HEK293 (cell line): ENCODE data around the gene PP2D1.

ENCODE experiments used
- CTCF ChIA-PET: fragments of 350-600 bp; formaldehyde crosslinking; extraction: SDS; loops from one replicate; lab custom pipeline; 2021; ENCODE audit warnings: antibody characterized with exemption; lab: Yijun Ruan, JAX
- POLR2A ChIA-PET: fragments of 300-600 bp; formaldehyde crosslinking; extraction: SDS; loops from one replicate; lab custom pipeline; 2020; ENCODE audit warnings: antibody characterized with exemption, inconsistent platforms; lab: Yijun Ruan, JAX
- H3K27ac ChIP-seq: fragments of 200-500 bp; sonication (Bioruptor generic); 2 replicates; pipeline ENCODE4 v1.5.1; 2014; ENCODE audit warnings: low read depth, low read length, control low read depth, inconsistent platforms; ENCODE audit errors: extremely low read depth
- H3K36me3 ChIP-seq, 2 experiments: fragments of 200-500 bp in 1 of 2; sonication (Bioruptor generic) in 1 of 2; 1 replicate in 1 of 2; 2 replicates in 1 of 2; pipeline ENCODE4 v1.5.1; 2014 to 2017; ENCODE audit warnings: inconsistent platforms in 2 of 2, low read length in 2 of 2; ENCODE audit not compliant: control insufficient read depth in 2 of 2, insufficient read depth in 1 of 2
- H3K4me1 ChIP-seq: fragments of 200-500 bp; sonication (Bioruptor generic); 2 replicates; pipeline ENCODE4 v1.5.1; 2014; ENCODE audit warnings: mild to moderate bottlenecking, low read length, inconsistent platforms; ENCODE audit not compliant: control insufficient read depth, insufficient read depth
- H3K4me3 ChIP-seq: 2 replicates; pipeline ENCODE4 v1.5.1; 2011; ENCODE audit warnings: low read depth, mild to moderate bottlenecking, control low read depth, low read length, moderate library complexity
- H3K9me3 ChIP-seq: fragments of 200-500 bp; sonication (Bioruptor generic); 2 replicates; pipeline ENCODE4 v1.5.1; 2014; ENCODE audit warnings: low read depth, low read length, inconsistent platforms; ENCODE audit not compliant: control insufficient read depth, insufficient read depth
- HOXA7 ChIP-seq: sonication (generic); formaldehyde crosslinking; IDR thresholded peaks from 2 replicates; pipeline ENCODE4 v1.8.1; 2022; ENCODE audit warnings: missing genetic modification reagents, borderline replicate concordance
- KLF8 ChIP-seq: fragments of 450-650 bp; formaldehyde crosslinking; IDR thresholded peaks from 2 replicates; pipeline ENCODE4 v1.5.1; 2016; ENCODE audit warnings: missing biosample characterization, missing genetic modification characterization
- MEIS1 ChIP-seq: sonication (generic); formaldehyde crosslinking; IDR thresholded peaks from 2 replicates; pipeline ENCODE4 v1.8.1; 2022; ENCODE audit warnings: missing genetic modification reagents, mild to moderate bottlenecking, borderline replicate concordance
- MZF1 ChIP-seq: fragments of 450-650 bp; formaldehyde crosslinking; IDR thresholded peaks from 2 replicates; pipeline ENCODE4 v1.5.1; 2017; ENCODE audit warnings: missing biosample characterization, missing genetic modification characterization, borderline replicate concordance
- SP2 ChIP-seq: fragments of 450-650 bp; formaldehyde crosslinking; IDR thresholded peaks from 2 replicates; pipeline ENCODE4 v1.5.1; 2016; ENCODE audit warnings: missing biosample characterization, missing genetic modification characterization
- ZEB2 ChIP-seq: fragments of 450-650 bp; formaldehyde crosslinking; IDR thresholded peaks from 2 replicates; pipeline ENCODE4 v1.5.1; 2016; ENCODE audit warnings: missing biosample characterization, missing genetic modification characterization
- ZNF121 ChIP-seq: fragments of 450-650 bp; formaldehyde crosslinking; IDR thresholded peaks from 2 replicates; pipeline ENCODE4 v1.5.1; 2016; ENCODE audit warnings: missing biosample characterization, missing genetic modification characterization
- ZNF221 ChIP-seq: fragments of 450-650 bp; formaldehyde crosslinking; IDR thresholded peaks from 2 replicates; pipeline ENCODE4 v1.5.1; 2017; ENCODE audit warnings: missing biosample characterization, missing genetic modification characterization, borderline replicate concordance
- ZNF23 ChIP-seq: fragments of 450-650 bp; formaldehyde crosslinking; IDR thresholded peaks from 2 replicates; pipeline ENCODE4 v1.5.1; 2016; ENCODE audit warnings: missing biosample characterization, missing genetic modification characterization, borderline replicate concordance
- ZNF239 ChIP-seq: fragments of 450-650 bp; formaldehyde crosslinking; IDR thresholded peaks from 2 replicates; pipeline ENCODE4 v1.5.1; 2016; ENCODE audit warnings: missing biosample characterization, missing genetic modification characterization
- ZNF311 ChIP-seq: fragments of 450-650 bp; formaldehyde crosslinking; IDR thresholded peaks from 2 replicates; pipeline ENCODE4 v1.5.1; 2017; ENCODE audit warnings: missing biosample characterization, missing genetic modification characterization, borderline replicate concordance
- ZNF335 ChIP-seq: fragments of 450-650 bp; formaldehyde crosslinking; conservative IDR thresholded peaks from 2 replicates; pipeline ENCODE4 v1.5.1; 2016; ENCODE audit warnings: missing biosample characterization, missing genetic modification characterization
- ZNF624 ChIP-seq: fragments of 450-650 bp; formaldehyde crosslinking; IDR thresholded peaks from 2 replicates; pipeline ENCODE4 v1.5.1; 2017; ENCODE audit warnings: missing biosample characterization, missing genetic modification characterization
- ZNF791 ChIP-seq: fragments of 450-650 bp; formaldehyde crosslinking; IDR thresholded peaks from 2 replicates; pipeline ENCODE4 v1.5.1; 2016; ENCODE audit warnings: missing biosample characterization, missing genetic modification characterization
- ZSCAN23 ChIP-seq: fragments of 450-650 bp; formaldehyde crosslinking; IDR thresholded peaks from 2 replicates; pipeline ENCODE4 v1.5.1; 2016; ENCODE audit warnings: missing biosample characterization, missing genetic modification characterization
- TF ChIP-seq, protein P1 (sequence below): fragments of 450-650 bp; formaldehyde crosslinking; IDR thresholded peaks from 2 replicates; pipeline ENCODE4 v1.5.1; 2016; ENCODE audit warnings: missing biosample characterization, missing genetic modification characterization
- TF ChIP-seq, protein P2 (sequence below): fragments of 450-650 bp; formaldehyde crosslinking; IDR thresholded peaks from 2 replicates; pipeline ENCODE4 v1.5.1; 2017; ENCODE audit warnings: missing biosample characterization, missing genetic modification characterization
- TF ChIP-seq, protein P3 (sequence below): fragments of 450-650 bp; formaldehyde crosslinking; IDR thresholded peaks from 2 replicates; pipeline ENCODE4 v1.5.1; 2016; ENCODE audit warnings: missing biosample characterization, missing genetic modification characterization
- TF ChIP-seq, protein P4 (sequence below): fragments of 450-650 bp; formaldehyde crosslinking; IDR thresholded peaks from 2 replicates; pipeline ENCODE4 v1.5.1; 2016; ENCODE audit warnings: missing biosample characterization, missing genetic modification characterization
- TF ChIP-seq, protein P5 (sequence below): fragments of 450-650 bp; formaldehyde crosslinking; IDR thresholded peaks from 2 replicates; pipeline ENCODE4 v1.5.1; 2016; ENCODE audit warnings: missing biosample characterization, missing genetic modification characterization

Gene PP2D1

DNA sequence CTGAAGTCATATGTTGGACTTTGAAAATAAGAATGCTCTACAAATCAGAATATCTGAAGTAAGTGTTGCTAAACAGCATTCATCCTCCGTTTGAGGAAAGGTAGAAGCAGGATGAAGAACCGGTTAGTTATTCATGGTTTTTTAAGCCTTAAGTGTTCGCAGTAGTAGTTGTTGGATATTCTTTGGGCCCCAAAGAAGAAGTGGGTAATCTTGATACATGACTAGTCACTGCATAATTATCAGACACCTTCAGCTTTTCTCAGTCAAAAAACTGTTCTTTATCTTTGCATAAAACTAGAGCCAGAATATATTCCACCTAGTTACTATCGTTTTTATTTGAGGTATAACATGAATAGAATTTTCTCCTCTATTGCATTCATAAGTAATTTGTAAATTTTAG is 51.4 kb downstream of the PP2D1 start:
- Histone ChIP-seq H3K27ac (no peak overlapping the region), H3K4me1 (no peaks in the 10 kb centered on the region), H3K4me3 (no peak overlapping the region), H3K9me3 (no peaks in the 10 kb centered on the region), H3K36me3 (peaks cover 15 to 30% of the 10 kb centered on the region in 2 experiments; a peak in 2 of 3 replicates)
- POLR2A ChIA-PET: no interaction called here
- CTCF ChIA-PET: no interaction called here
- TF ChIP-seq ZEB2: no peak
- TF ChIP-seq ZNF335 (tag by site-specific recombination): no peak
- TF ChIP-seq ZNF311 (tag by site-specific recombination): no peak
- no peak for TF ChIP-seq ZSCAN23 (tag by site-specific recombination)
- TF ChIP-seq ZNF791: no peak
- TF ChIP-seq, protein P1, sequence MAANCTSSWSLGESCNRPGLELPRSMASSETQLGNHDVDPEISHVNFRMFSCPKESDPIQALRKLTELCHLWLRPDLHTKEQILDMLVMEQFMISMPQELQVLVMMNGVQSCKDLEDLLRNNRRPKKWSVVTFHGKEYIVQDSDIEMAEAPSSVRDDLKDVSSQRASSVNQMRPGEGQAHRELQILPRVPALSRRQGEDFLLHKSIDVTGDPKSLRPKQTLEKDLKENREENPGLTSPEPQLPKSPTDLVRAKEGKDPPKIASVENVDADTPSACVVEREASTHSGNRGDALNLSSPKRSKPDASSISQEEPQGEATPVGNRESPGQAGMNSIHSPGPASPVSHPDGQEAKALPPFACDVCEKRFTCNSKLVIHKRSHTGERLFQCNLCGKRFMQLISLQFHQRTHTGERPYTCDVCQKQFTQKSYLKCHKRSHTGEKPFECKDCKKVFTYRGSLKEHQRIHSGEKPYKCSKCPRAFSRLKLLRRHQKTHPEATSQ: no peak
- no peak for TF ChIP-seq ZNF221 (tag by site-specific recombination)
- TF ChIP-seq ZNF23 (tag by site-specific recombination): no peak
- no peak for TF ChIP-seq ZNF624 (tag by site-specific recombination)
- TF ChIP-seq, protein P2, sequence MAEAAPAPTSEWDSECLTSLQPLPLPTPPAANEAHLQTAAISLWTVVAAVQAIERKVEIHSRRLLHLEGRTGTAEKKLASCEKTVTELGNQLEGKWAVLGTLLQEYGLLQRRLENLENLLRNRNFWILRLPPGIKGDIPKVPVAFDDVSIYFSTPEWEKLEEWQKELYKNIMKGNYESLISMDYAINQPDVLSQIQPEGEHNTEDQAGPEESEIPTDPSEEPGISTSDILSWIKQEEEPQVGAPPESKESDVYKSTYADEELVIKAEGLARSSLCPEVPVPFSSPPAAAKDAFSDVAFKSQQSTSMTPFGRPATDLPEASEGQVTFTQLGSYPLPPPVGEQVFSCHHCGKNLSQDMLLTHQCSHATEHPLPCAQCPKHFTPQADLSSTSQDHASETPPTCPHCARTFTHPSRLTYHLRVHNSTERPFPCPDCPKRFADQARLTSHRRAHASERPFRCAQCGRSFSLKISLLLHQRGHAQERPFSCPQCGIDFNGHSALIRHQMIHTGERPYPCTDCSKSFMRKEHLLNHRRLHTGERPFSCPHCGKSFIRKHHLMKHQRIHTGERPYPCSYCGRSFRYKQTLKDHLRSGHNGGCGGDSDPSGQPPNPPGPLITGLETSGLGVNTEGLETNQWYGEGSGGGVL (tag by site-specific recombination): no peak
- TF ChIP-seq KLF8 (tag by site-specific recombination): no peak
- no peak for TF ChIP-seq MEIS1 (CRISPR knock-in tag)
- TF ChIP-seq, protein P3, sequence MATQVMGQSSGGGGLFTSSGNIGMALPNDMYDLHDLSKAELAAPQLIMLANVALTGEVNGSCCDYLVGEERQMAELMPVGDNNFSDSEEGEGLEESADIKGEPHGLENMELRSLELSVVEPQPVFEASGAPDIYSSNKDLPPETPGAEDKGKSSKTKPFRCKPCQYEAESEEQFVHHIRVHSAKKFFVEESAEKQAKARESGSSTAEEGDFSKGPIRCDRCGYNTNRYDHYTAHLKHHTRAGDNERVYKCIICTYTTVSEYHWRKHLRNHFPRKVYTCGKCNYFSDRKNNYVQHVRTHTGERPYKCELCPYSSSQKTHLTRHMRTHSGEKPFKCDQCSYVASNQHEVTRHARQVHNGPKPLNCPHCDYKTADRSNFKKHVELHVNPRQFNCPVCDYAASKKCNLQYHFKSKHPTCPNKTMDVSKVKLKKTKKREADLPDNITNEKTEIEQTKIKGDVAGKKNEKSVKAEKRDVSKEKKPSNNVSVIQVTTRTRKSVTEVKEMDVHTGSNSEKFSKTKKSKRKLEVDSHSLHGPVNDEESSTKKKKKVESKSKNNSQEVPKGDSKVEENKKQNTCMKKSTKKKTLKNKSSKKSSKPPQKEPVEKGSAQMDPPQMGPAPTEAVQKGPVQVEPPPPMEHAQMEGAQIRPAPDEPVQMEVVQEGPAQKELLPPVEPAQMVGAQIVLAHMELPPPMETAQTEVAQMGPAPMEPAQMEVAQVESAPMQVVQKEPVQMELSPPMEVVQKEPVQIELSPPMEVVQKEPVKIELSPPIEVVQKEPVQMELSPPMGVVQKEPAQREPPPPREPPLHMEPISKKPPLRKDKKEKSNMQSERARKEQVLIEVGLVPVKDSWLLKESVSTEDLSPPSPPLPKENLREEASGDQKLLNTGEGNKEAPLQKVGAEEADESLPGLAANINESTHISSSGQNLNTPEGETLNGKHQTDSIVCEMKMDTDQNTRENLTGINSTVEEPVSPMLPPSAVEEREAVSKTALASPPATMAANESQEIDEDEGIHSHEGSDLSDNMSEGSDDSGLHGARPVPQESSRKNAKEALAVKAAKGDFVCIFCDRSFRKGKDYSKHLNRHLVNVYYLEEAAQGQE (tag by site-specific recombination): no peak
- TF ChIP-seq, protein P4, sequence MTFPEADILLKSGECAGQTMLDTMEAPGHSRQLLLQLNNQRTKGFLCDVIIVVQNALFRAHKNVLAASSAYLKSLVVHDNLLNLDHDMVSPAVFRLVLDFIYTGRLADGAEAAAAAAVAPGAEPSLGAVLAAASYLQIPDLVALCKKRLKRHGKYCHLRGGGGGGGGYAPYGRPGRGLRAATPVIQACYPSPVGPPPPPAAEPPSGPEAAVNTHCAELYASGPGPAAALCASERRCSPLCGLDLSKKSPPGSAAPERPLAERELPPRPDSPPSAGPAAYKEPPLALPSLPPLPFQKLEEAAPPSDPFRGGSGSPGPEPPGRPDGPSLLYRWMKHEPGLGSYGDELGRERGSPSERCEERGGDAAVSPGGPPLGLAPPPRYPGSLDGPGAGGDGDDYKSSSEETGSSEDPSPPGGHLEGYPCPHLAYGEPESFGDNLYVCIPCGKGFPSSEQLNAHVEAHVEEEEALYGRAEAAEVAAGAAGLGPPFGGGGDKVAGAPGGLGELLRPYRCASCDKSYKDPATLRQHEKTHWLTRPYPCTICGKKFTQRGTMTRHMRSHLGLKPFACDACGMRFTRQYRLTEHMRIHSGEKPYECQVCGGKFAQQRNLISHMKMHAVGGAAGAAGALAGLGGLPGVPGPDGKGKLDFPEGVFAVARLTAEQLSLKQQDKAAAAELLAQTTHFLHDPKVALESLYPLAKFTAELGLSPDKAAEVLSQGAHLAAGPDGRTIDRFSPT (tag by site-specific recombination): no peak
- TF ChIP-seq HOXA7 (CRISPR knock-in tag): no peak
- no peak for TF ChIP-seq SP2
- TF ChIP-seq MZF1 (tag by site-specific recombination): no peak
- no peak for TF ChIP-seq ZNF239 (tag by site-specific recombination)

GRCh38 chr3:19959505-19959904 is 52.6 kb downstream of the PP2D1 start:
- TF ChIP-seq ZNF121: peak; percentile 59
- TF ChIP-seq, protein P5, sequence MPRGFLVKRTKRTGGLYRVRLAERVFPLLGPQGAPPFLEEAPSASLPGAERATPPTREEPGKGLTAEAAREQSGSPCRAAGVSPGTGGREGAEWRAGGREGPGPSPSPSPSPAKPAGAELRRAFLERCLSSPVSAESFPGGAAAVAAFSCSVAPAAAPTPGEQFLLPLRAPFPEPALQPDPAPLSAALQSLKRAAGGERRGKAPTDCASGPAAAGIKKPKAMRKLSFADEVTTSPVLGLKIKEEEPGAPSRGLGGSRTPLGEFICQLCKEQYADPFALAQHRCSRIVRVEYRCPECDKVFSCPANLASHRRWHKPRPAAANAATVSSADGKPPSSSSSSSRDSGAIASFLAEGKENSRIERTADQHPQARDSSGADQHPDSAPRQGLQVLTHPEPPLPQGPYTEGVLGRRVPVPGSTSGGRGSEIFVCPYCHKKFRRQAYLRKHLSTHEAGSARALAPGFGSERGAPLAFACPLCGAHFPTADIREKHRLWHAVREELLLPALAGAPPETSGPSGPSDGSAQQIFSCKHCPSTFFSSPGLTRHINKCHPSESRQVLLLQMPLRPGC (tag by site-specific recombination): no peak
- no peak overlapping the region for H3K4me3 ChIP-seq
- CTCF ChIA-PET: no interaction called here
- peaks cover 21 to 42% of the 10 kb centered on the region in 2 experiments; a peak in 2 of 3 replicates for H3K36me3 ChIP-seq
- H3K4me1 ChIP-seq: no peaks in the 10 kb centered on the region
- H3K9me3 ChIP-seq: no peaks in the 10 kb centered on the region
- POLR2A ChIA-PET: no interaction called here
- no peak overlapping the region for H3K27ac ChIP-seq
